Thyroid gland (tissue), 4 donors: ENCODE measurements around the gene GALNS.

Experiments
- POLR2A ChIP-seq, 2 donors: fragments of 450-650 bp; IDR thresholded peaks; one replicate each; pipeline ENCODE4 v1.6.1; 2017; ENCODE audit warnings: antibody characterized with exemption in 2 of 2, mild to moderate bottlenecking in 2 of 2, moderate library complexity in 1 of 2
- TF ChIP-seq, protein P1 (sequence below), 6 experiments: fragments of 200-600 bp in 3 of 6; fragments of 450-650 bp in 3 of 6; sonication (generic) in 3 of 6; IDR thresholded peaks; one replicate each; pipeline ENCODE4 v1.5.1; 2016 to 2019; ENCODE audit warnings: antibody characterized with exemption in 6 of 6, mild to moderate bottlenecking in 2 of 6, inconsistent platforms in 1 of 6, moderate library complexity in 1 of 6

DNA sequence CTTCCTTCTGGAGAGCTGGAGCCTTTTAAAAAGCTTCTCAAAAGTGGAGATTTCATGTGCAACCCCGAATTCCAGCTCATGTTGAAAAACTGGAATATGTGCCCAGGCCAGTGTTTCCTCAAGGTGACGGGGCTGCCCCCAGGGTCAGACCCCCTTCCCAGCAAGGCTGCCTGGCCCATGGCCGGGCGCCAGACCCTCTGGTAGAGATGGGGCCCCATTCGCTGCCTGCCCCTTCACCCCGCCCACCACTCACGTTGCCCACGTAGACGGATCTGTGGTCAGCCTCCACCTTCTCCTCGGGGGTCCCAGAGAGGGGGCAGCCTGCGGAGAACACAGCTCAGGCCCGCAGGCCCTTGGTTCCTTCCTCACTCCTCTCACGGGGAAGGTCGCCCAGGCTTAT, 8.6 kb upstream of the GALNS start:
- TF ChIP-seq, protein P1, sequence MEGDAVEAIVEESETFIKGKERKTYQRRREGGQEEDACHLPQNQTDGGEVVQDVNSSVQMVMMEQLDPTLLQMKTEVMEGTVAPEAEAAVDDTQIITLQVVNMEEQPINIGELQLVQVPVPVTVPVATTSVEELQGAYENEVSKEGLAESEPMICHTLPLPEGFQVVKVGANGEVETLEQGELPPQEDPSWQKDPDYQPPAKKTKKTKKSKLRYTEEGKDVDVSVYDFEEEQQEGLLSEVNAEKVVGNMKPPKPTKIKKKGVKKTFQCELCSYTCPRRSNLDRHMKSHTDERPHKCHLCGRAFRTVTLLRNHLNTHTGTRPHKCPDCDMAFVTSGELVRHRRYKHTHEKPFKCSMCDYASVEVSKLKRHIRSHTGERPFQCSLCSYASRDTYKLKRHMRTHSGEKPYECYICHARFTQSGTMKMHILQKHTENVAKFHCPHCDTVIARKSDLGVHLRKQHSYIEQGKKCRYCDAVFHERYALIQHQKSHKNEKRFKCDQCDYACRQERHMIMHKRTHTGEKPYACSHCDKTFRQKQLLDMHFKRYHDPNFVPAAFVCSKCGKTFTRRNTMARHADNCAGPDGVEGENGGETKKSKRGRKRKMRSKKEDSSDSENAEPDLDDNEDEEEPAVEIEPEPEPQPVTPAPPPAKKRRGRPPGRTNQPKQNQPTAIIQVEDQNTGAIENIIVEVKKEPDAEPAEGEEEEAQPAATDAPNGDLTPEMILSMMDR (IDR thresholded peaks at IDR 0.05), result no peak
- TF ChIP-seq POLR2A (IDR thresholded peaks at IDR 0.05), result no peak
